PC-3 (cell line): ENCODE data around the gene STK32C.

ENCODE experiments used
- CTCF ChIP-seq: fragments of 300-600 bp; sonication (generic); conservative IDR thresholded peaks from 2 replicates; pipeline ENCODE4 v1.5.1; 2017; ENCODE audit warnings: antibody characterized with exemption, low read depth, mild to moderate bottlenecking, low read length
- EZH2 ChIP-seq: fragments of 300-600 bp; sonication (generic); IDR thresholded peaks from one replicate; pipeline ENCODE4 v1.6.1; 2017; ENCODE audit warnings: antibody characterized with exemption, mild to moderate bottlenecking, low read length; ENCODE audit not compliant: unreplicated experiment

- TF ChIP-seq EZH2 (no peak), CTCF (no peak; the same call in 1 of the 2 replicates)
Measured at GRCh38 chr10:132252412-132252811, 55.3 kb downstream of the STK32C start.
